GM19463 (cell line): ENCODE data around the gene PDE11A.
"Not testable (repeated sequence)": the region's sequence is repeated elsewhere in the genome, so short reads cannot be mapped to it uniquely, and the experiment has no call there.

Experiments
- ATAC-seq: cut with Tn5 transposase; IDR thresholded peaks from one replicate; pipeline ENCODE4 v1.9.1; 2021; ENCODE audit warnings: mild to moderate bottlenecking, moderate library complexity; ENCODE audit not compliant: unreplicated experiment

The PDE11A gene

DNA sequence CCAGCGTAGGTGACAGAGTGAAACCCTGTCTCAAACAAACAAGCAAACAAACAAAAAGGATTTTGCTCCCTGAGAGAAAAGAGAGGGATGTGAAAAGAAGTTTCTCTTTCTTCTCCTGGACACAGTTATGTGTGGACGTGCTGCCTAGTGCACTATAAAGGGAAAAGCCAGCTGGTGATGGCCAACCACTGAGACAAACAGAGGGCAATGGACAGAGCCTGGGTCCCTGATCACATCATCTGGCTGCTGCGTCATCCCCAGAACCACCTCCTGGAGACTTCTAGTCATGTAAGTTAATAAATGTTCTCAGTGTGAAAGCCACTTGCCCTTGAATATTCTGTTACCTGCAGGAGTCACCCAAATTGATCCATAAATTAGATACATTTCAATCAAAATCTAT, 184.9 kb downstream of the PDE11A start:
- no peak for ATAC-seq

DNA sequence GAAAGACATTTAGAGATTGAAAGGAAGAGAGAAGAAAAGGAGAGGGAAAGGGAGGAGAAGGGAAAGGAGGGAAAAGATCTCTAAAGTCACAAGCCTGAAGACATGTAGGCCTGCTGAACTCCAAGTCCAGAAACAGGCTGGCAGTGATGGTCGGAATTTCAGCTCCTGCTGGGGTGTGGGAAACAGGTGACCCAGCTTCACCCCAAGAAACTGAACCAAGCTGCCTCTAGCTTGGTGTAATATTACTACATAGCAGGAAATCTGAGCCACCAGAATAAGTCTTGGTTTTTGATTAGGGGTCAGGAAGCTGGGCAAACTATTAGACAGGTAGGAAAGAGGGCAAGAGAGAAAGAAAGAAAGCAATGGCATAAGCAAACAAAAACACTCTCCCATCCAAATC, 185.8 kb downstream of the PDE11A start:
- no peak for ATAC-seq

DNA sequence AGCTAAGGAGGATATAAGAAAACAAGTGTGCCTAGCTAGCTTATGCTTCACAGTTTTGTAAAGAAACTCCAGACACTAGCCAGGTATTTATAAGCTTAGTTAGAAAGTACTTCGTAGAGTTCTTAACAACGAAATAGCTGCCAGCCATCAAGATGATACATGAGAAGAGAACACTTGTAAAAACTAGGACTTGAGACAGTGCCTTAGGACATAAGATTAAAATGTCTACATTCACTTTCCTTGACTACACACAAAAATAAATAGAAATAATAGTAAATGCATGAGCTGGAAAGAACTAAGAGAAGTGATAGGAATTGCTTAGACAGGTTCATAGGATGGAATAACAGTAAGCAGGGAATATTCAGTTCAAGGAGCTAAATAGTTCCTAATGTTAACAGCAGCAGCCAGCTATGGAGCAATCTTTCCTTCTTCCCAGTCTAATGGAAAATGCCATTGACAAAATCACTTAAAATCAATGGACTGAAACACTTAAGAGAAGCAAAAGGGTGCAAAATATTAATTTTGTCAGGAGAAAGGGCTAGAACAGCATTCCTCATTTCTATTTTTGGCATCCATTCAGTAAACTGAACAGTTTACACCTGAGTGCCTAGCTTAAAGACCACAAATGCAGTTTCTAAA, 186.6 kb downstream of the PDE11A start:
- ATAC-seq, result no peak

DNA sequence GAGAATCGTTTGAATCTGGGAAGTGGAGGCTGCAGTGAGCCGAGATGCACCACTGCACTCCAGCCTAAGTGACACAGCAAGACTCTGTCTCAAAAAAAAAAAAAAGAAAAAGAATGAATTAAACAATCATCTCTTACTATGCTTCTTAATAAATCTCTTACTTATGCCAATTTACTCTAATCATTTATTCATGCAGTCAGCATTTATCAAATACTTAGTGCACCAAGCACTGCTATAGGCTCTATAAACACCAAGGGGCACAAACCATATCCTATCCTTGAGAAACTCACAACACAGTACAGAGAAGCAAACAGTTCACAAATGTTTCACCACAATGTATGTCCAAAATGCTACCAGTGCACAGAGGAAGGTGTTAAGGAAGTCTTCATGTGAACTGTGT, 189.4 kb downstream of the PDE11A start:
- ATAC-seq, result no peak

DNA sequence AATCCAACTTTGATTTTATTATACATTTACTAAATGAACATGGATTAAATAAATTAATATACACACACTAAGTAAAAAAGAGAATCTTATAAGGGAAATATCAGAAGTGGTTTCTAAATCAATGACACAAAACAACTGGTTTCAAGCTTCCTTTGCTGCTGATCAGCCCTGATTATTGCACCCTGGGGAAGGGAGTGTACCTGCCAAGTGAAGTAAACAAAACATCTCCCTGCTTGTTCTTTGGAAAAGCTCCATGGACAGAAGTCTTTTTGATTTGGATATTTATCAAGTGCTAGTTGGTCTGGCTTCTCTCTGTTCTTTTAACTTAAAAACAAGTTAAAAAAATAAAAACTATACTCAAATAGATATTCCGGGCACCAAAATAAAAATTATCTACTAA, 190.1 kb downstream of the PDE11A start:
- ATAC-seq, result no peak

DNA sequence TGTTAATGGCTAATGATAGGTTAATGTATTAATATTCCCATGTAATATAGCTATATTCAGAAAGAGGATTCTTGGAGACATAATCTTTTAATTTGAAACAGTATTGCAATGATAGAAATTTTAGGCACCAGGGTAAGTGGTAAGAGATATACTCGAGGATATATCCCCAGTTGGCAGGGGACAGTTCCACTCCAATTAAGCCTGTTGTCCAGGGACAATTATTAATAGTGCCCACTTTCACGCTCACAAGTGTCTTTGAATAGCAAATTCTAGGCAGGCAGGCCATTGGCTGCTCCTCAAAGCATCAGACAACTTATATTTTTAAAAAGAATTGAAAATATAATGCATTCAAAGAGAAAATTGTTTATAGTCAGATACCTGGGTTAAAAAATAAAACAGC, 190.7 kb downstream of the PDE11A start:
- ATAC-seq, result no peak

DNA sequence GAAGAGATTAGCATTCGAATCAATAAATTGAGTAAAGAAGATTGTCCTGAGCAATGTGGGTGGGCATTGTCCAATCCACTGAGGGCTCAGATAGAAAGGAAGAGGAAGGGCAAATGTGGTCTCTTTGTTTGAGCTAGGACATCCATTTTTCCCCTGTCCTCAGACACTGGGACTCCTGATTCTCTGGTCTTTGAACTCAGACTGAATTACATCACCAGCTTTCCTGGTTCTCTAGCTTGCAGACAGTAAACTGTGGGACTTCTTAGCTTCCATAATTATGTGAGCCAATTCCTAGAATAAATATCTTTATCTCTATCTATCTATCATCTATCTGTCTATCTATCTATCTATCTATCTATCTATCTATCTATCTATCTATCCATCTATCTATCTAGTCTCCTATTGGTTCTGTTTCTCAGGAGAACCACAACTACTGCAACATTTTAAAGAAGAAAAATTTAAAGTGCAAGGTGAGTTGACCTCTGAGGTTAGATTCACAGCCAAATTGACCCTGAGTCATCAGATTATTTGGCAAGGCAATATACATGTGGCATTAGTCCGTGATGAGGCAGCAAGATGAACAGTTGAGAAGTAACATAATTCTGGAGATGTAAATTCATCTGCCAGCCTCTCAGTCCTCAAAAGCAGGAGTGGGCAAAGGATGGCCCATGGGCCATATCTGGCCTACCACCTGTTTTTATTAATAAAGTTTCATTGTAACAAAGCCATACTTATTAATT, 191.4 kb downstream of the PDE11A start:
- no peak for ATAC-seq

DNA sequence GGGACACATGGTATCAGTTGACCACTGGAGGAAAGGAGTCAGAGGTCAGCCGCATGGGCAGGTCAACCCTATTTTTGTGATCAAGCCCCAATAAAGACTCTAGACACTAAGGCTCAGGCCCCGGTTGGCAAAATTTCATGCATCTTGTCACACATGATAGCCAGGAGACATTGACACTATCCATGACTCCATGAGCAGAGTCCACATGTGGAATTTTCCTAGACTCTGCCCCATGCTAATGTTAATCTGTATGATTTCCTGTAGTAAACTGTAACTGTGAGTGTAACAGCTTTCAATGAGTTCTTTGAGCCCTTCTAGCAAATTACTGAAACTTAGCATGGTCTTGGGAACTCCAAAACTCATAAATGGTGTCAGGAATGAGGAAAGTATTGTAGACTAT, 192.3 kb downstream of the PDE11A start:
- no peak for ATAC-seq

DNA sequence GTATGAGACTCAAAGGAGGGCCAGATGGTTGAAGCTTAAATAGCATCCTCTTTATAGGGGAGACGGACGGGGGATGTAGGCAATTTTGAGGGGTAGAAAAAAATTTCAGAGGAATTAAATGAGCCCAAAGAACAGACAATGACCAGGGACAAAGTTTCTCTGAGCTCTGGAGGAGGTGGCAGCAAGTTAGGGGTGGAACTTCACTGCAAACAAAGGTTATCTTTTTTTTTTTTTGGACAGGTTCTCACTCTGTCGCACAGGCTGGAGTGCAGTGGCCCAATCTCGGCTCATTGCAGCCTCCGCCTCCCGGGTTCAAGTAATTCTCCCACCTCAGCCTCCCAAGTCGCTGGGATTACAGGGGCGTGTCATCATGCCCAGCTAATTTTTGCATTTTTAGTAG, 195.6 kb downstream of the PDE11A start:
- no peak for ATAC-seq

DNA sequence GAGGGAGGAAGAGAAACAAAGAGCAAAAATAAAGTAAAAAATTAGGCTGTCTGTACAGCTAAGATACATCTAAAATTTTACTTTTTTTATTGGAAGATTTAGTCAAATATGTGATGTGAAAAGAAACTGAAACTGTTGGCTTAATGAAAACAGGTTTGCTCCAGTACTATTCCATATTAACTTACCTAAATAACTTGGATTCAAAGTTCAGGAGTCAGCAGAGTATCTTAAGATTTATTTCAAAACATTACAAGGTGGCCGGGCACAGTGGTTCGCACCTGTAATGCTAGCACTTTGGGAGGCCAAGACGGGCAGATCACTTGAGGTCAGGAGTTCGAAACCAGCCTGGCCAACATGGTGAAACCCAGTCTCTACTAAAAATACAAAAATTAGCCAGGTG, 197.9 kb downstream of the PDE11A start:
- ATAC-seq, result no peak

DNA sequence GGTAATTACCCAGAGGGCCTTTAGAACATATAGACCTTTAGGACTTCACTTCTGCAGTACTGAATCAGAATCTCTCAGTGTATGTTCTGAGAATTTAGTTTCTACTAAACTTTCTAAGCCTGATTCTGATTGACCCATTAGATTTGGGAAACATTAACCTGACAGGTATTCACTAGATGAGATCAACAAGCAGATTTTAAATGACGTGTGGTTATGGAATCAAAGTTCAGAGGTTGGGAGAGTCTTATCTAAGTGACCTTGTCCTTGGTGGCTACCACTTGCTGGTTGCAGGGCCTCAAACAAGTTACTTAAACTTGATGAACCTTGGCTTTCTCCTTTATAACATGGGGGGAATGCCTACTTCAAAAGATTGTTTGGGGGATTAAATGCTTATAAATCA, 198.7 kb downstream of the PDE11A start:
- no peak for ATAC-seq

DNA sequence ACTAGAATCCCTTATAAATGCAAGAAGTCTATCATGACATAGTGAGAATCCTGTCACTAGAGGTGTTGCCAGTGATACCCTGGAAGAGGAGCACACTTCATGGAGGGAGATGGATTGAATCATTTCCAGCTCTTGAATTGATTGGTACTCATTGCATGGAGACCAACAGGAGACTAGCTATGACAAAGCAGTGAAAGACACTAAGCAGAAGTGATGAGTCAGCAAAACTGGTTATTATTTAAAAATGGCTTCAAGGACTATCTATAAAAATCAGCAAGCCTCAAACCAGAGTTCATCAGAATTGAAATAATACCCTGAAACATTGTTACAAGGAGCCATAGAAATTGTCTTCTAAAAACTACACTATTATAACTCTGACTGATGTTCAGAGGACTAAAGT, 200.3 kb downstream of the PDE11A start:
- no peak for ATAC-seq

DNA sequence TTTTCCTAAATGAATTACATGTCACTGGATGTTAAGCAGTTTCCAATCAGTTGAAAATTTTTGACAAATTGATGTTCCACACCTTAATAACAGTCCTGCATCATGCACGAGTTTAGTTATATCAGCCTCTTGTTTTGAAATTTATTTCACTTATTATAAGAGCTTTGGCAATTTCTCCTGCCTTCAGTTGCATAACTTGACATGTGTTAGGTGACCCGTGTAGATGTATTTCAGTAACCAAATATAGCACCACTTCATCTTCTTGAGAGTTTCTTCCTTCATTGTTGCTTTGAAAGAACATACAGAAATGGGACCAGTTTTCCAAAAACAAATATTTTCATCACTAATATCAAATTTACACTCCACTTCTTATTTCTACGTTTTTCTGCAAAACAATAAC, 202.7 kb downstream of the PDE11A start:
- ATAC-seq, result no peak

DNA sequence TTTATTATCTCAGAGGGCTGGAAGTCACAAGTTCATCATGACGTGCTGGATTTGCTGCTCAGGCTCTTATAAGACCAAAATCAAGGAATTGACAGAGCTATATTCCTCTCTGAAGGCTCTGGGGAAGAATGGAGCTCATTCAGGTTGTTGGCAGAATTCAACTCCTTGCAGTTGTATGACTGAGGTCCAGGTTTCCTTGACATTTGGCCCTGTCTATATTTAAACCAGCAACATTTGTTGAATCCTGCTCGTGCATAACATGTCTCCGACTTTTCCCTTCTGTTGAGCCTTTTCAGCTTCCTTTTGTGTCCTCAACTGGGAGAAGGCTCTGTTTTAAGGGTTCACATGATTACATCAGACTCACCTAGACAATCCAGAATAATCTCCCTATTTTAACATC, 203.4 kb downstream of the PDE11A start:
- ATAC-seq, result no peak

DNA sequence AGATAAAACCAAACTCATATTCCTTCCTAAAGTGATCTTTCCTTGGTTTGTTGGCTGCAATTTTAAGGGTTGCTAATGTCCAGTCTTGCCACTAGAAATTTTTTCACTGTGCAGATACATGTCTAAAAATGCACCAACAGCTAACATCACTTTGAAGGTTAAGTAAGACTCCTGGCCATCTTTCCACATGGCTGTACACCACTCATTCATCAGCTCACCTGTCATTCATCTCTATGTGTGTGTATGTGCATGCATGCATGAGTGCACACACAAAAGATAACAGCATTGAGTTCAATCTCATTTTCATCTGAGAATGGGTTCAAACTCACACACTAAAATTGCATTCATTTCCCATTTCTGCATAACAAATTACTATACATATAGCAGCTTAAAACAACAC, 203.8 kb downstream of the PDE11A start:
- no peak for ATAC-seq

DNA sequence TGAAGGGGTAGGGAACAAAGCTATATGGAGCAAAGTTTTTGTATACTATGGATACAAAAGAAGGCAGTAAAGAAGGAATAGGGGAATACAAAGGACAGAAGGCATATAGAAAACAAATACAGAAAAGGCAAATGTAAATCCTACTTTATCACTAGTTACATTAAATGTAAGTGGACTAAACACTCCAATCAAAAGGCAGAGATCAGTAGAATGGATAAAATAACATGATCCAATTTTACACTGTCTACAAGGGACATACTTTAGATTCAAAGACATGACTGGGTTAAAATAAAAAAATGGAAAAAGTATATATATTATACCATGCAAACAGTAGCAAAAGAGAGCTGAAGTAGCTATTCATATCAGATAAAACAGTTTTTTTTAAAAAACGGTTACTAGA, 215.0 kb downstream of the PDE11A start:
- ATAC-seq, result no peak

DNA sequence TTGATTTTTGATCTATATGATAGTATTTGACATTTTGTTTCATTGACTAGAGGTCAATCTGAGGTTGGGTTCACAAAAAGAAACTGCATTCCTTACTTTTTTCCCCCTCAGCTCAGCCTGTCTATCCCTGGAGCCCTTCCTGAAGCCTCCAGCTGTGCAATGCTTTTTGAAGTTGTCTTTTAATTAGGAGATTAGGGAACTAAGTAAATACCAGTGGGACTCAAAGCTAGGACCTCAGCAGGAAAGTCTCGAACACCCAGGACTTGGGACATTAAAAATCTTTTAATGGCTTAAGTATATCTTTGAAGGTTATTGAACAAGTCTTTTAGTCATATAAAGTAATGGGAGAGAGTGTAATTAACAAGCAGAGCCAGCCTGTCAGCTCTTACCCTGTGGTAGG, 220.2 kb downstream of the PDE11A start:
- ATAC-seq, result no peak

DNA sequence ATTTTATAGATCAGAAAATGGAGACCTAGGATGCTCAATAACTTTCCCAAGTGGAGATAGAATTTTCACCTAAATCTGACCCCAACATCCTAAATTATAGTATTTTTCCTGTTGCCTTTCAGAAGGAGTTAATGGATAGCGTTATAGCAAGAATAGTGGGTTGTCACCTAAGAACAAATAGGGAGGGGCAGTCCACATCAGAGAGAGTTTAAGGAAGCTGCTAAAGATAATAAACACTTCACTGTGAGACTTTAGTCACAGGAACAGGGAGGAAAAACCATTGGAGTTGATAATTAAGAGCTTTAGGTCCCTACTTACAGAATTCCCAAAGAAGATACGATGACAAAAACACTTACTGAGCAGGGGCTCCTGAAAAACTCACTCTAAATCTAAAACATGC, 229.4 kb downstream of the PDE11A start:
- ATAC-seq, result no peak

DNA sequence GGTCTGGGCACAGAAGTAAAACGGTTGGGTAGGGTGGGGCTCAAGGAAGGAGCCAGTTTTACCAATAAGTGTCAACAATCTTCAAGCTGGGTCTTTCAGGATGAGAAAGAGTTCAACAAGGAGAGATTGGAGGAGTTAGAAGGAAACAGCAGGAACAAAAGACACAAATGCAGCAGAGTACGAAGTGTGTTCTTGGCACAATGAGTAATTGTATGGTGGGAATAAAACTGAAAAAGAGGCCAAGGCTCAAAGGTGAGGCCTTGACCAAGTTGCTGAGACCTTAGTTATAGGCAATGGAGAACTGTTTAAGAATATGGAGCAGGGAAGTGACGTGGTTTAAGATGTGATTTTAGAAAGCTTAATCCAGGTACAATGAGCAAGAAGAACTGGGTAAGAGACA, 230.3 kb downstream of the PDE11A start:
- ATAC-seq, result no peak

DNA sequence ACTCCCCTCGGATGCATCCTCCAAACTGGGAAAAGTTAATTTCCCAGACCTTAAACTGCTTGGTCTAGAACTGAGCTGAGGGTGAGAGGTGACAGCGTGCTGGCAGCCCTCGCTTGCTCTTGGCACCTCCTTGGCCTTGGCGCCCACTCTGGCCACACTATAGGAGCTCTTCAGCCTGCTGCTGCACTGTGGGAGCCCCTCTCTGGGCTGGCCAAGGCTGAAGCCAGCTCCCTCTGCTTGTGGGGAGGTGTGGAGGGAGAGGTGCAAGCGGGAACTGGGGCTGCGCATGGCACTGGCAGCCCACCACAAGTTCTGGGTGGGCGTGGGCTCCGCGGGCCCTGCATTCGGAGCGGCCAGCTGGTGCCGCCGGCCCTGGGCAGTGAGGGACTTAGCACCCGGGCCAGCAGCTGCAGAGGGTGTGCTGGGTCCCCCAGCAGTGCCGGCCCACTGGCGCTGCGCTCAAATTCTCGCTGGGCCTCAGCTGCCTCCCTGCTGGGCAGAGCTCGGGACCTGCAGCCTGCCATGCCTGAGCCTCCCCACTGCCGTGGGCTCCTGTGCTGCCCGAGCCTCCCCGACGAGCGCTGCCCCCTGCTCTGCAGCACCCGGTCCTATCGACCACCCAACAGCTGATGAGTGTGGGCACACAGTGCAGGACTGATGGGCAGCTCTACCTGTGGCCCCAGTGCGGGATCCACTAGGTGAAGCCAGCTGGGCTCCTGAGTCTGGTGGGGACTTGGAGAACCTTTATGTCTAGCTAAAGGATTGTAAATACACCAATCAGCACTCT, 237.0 kb downstream of the PDE11A start:
- not testable (repeated sequence) for ATAC-seq

DNA sequence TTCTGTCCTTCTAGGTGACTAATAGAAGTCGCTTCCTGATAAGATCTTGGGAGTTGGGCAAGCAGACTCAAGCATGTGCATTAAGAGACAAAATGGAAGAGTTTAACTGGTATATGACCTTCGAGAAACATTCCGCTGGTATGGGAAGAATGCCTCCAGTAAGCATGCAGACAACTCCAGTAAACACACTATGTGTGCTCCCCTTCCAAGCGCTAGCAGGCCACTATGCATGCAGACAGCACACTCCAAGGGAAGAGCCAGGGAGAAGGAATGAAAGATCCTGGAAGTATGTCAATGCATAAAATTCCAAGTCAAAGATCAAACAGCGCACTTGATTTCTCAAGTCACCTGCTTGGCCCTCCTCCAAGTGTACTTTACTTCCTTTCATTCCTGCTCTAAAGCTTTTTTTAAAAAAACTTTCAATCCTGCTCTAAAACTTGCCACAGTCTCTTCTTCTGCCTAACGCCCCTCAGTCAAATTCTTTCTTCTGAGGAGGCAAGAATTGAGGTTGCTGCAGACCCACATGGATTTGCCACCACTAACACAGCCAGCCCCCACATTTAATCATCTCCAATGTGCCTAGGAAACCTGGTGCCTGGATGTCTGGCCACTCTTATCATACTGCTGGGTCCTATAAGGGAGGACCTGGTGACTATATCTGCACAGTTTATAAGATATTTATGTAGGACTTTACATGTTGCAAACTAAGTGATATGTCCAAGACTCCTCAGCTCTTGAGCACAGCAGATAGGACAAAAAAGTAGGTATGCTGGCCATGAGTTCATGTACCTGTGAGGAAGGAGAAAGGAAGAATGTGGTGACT, 239.8 kb downstream of the PDE11A start:
- ATAC-seq, result no peak
